Measurements from ENCODE around the gene DEFB131B.
"Not testable (repeated sequence)": the region's sequence is repeated elsewhere in the genome, so short reads cannot be mapped to it uniquely, and the experiment has no call there.

DEFB131B gene

DNA sequence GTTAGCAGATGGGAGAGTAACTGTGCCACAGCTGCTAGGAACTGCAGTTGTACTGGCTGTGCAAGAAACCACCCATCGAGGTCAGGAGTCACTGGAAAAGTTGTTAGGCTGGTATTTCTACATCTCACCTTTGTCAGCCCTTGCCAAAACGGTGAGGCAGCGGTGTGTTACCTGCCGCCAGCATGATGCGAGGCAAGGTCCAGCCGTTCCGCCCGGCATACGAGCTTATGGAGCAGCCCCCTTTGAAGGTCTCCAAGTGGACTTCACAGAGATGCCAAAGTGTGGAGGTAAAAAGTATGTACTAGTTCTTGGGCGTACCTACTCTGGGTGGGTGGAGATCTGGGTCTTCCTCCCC, 33.7 kb downstream of the DEFB131B start:
- DNase-seq = not testable (repeated sequence)

- DNase-seq = no peak
Observed at GRCh38 chr11:71913756-71914526, 35.7 kb downstream of the DEFB131B start.

DNA sequence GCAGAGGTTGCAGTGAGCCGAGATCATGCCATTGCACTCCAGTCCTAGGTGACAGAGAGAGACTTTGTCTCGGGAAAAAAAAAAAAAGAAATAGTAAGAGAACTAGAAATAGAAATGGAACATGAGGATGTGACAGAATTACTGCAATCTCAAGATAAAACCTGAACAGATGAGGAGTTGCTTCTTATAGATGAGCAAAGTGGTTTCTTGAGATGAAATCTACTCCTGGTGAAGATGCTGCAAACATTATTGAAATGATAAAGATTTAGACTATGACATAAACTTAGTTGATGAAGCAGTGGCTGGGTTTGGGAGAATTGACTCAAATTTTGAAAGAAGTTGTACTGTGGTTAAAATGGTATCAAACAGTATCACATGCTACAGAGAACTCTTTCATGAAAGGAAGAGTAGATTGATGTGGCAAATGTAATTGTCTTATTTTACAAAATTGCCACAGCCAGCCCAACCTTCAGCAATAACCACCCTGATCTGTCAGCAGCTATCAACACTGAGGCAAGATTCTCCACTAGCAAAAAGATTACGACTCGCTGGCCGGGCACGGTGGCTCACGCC, 36.5 kb downstream of the DEFB131B start:
- DNase-seq = no peak

GRCh38 chr11:71917646-71918140, 39.4 kb downstream of the DEFB131B start:
- DNase-seq = no peak

DNA sequence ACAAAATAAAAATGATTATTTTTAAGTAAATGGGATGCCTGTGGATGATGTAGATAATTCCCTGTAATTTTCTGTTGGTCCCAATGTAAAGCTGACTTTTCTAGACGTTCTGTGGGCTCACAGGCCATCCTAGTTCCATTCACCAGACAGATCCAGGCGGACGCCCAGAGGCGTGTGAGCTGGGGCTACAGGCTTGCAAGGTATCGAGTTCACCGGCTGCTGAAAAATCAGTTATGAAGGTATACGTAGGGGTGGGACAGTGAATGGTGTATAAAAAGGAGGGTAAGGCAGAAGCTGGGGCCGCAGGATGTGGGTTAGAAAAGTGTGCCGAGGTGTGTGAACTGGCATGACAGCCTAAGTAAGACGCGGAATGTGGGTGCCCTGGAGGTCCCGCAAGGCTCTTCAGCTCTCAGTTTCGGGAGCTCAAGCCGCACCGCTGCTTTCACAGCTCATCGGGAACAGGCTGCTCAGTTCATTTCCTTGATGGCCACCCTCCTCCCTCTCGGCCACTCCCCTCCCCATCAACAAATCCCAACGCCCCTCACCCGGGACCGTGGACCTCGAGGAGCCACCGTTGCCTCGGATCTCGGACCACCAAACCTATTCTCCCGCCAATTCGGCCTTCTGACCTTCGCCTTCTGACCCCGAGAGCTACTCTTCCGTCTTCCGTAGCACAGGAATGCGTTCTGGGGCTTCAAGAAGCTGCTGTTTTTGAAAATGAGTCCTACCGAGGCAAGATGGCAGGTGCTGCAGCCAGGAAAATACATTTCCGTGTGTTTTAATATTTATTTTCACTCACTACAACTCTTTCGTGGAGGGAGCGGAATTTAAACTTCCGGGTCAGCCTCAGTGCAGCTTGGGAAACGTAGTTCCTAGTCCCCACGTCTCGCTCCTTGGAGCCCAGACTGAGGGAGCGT, 49.8 kb downstream of the DEFB131B start, which contains the start of gene XNDC1N:
Gene XNDC1N, minus strand, starts transcription at position 775 of the 917 bp plus-strand sequence. CDS start 5,241 bp downstream, outside the sequence.
- peak; percentile 86 for DNase-seq

DNA sequence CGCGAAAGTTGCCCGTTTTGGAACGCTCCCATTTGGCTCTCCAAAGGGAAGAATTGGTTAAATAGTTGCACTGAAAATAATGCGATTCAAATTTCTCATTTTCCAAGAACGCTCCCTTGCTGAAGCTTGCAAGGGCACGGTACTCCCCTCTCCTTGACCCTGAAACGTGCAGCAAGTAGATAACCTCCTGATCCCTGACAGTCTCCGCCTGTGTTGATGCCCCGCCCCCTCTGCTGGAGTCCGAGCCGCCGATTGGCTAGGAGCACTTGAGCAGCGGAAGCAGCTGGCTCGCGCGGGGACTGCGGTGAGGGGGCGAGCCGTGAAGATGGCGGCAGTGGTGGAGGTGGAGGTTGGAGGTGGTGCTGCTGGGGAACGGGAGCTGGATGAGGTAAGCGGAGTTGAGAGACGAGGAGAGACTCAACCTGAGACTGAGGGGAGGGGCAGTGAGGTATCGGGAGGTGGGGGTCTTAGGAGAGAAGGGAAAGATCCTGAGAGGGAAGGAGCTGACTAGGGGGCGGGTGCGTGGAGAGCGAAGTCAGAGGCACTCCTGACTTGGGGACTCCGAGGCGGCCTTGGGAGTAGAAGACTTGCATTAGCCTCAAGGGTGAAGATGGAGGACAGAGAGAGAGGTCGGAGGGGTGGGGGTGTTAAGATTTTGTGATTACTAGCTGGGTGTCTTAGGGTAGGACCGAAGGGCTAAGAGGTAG, 50.6 kb downstream of the DEFB131B start, which contains the start of gene RNF121:
Gene RNF121, plus strand, starts transcription at position 310 of the 707 bp plus-strand sequence. Its CDS starts 16 bp downstream, at position 326.
- peak; percentile 95 for DNase-seq

- DNase-seq = no peak
Observed at GRCh38 chr11:71929491-71929890, 51.2 kb downstream of the DEFB131B start.

DNA sequence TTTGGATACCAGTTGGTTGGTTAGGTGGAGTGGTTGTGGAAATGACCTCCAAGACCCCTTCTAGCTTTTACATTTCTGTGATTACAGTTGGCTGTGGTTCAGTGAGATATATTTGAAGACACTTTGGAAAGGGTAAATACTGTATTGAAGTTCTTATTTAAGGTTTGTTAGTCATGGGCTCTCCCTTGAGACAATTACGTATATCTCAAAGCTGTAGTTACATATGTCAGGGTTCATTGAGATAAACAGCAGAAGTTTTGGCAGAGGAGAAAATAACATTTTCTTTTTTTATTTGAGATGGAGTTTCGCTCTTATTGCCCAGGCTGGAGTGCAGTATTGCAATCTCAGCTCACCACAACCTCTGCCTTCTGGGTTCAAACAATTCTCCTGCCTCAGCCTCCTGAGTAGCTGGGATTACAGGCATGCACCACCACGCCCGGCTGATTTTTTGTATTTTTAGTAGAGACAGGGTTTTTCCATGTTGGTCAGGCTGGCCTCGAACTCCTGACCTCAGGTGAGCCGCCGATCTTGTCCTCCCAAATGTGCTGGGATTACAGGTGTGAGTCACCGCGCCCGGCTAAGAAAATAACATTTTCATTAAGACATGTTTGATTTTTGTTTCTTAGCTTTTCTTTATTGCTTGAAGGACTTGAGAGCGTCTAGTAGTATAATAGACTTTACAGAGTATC, 52.4 kb downstream of the DEFB131B start:
- DNase-seq = no peak

DNA sequence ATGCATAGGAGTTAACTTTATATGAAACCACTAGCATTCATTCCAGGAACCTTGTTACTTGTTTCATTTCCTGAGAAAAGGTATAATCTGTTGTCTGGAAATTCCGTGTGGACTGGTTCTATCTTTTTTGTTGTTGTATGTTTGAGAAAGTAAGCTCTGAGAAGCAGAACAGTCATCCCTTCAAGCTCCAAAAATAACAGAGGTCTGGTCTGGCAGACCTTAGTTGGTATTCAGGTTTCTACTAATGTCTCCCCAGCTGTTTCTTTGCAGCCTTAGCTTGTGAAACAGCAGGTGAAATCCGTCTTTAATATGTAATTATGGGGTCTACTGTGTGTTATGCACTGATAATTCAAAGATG, 53.0 kb downstream of the DEFB131B start:
- DNase-seq = no peak

- DNase-seq = no peak
Observed at GRCh38 chr11:71933141-71933933, 55.1 kb downstream of the DEFB131B start.
